Stimulated activated naive B cell treated with anti-CD40 and anti-IgM and Interleukin-4, amounts not matched to agents 10 μg/mL and 1 μg/mL and 100 μg/mL, for 72 hours (primary cell): Measurements from ENCODE around the gene EGLN2.
"Not testable (repeated sequence)": the region's sequence is repeated elsewhere in the genome, so short reads cannot be mapped to it uniquely, and the experiment has no call there.

ENCODE experiments used
- ATAC-seq, 2 donors: fragments of 150-1000 bp; cut with Tn5 transposase; replicated peaks; 2 replicates each; pipeline ENCODE4 v1.10.0; 2021; ENCODE audit warnings: moderate library complexity in 1 of 2
- DNase-seq: peaks from one replicate; pipeline ENCODE4 v3.0.0; 2021
- H3K27ac Mint-ChIP-seq: one replicate; pipeline ENCODE4 v1.8.0; 2022; ENCODE audit warnings: mild to moderate bottlenecking, mixed read lengths
- H3K27me3 Mint-ChIP-seq, 2 donors: one replicate each; pipeline ENCODE4 v1.8.0; 2022; ENCODE audit warnings: mixed read lengths in 2 of 2
- H3K36me3 Mint-ChIP-seq, 2 donors: one replicate each; pipeline ENCODE4 v1.8.0; 2022; ENCODE audit warnings: mixed read lengths in 2 of 2, mild to moderate bottlenecking in 1 of 2
- H3K4me1 Mint-ChIP-seq, 2 donors: one replicate each; pipeline ENCODE4 v1.8.0; 2022; ENCODE audit warnings: mixed read lengths in 2 of 2, mild to moderate bottlenecking in 1 of 2
- H3K4me3 Mint-ChIP-seq, 2 donors: one replicate each; pipeline ENCODE4 v1.8.0; 2022; ENCODE audit warnings: mild to moderate bottlenecking in 2 of 2, mixed read lengths in 2 of 2, moderate library complexity in 1 of 2
- H3K9me3 Mint-ChIP-seq, 2 donors: one replicate each; pipeline ENCODE4 v1.8.0; 2022; ENCODE audit warnings: mixed read lengths in 2 of 2, mild to moderate bottlenecking in 1 of 2

The EGLN2 gene

DNA sequence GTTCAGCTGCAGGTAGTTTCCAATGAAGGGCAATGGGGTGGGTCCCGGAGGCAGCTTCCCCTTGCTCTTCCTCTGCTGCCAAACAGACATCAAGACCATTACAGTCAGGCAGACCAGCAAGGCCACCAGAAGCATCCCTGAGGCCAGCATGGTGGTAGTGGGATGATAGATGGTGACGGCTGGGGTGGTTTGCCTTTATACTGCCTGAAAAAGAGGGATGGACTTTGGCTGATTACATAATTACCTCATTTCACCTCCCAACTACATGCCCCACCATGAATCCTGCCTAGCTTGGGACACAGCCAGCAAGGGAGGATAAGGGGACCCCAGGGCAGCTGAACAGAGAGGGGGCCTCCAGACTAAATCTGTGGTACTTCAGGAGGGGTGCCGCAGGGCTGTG, 51.3 kb downstream of the EGLN2 start, which contains the start of gene CYP2A6:
TSS of gene CYP2A6 (minus strand) at position 171 of the 400 bp plus-strand sequence. CDS start at position 150, 21 bp downstream.
- not testable (repeated sequence) for H3K27ac Mint-ChIP-seq, H3K4me3 Mint-ChIP-seq, H3K9me3 Mint-ChIP-seq, DNase-seq, H3K36me3 Mint-ChIP-seq, ATAC-seq, H3K4me1 Mint-ChIP-seq
- peaks cover 38 to 44% of the 10 kb centered on the region in 2 donors for H3K27me3 Mint-ChIP-seq

- ATAC-seq, H3K9me3 Mint-ChIP-seq, DNase-seq, H3K4me3 Mint-ChIP-seq, H3K4me1 Mint-ChIP-seq, H3K36me3 Mint-ChIP-seq, H3K27ac Mint-ChIP-seq: not testable (repeated sequence)
- H3K27me3 Mint-ChIP-seq = peaks cover 29 to 34% of the 10 kb centered on the region in 2 donors
Observed at GRCh38 chr19:40852467-40853152, 53.6 kb downstream of the EGLN2 start.
